NCI-H2227 (cell line): Measurements from ENCODE around the gene PLD5.
"Not testable (repeated sequence)": the region's sequence is repeated elsewhere in the genome, so short reads cannot be mapped to it uniquely, and the experiment has no call there.

Experiments used
- DNase-seq: peaks from one replicate; lab custom pipeline; 2025; ENCODE audit not compliant: unreplicated experiment; lab: John Stamatoyannopoulos, UW

PLD5 gene

DNA sequence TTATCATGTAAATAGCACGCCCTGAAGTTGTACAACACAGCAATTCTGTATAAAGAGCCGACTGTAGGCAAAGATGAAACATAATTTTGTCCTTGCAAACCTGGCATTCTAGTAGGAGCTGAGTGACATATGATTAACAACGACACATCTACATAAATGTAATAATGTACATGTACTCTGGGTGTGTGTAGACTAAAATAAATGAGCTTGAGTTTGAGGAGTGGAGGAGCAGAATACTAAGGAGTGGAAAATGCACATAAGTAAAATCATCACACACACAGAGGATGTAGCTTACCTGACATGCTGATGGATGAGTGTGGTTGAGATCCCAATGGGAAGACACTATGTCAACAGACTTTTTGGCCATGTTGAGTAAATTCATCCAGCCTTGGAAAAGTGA lies 236.4 kb downstream of the PLD5 start:
- not testable (repeated sequence) for DNase-seq

DNA sequence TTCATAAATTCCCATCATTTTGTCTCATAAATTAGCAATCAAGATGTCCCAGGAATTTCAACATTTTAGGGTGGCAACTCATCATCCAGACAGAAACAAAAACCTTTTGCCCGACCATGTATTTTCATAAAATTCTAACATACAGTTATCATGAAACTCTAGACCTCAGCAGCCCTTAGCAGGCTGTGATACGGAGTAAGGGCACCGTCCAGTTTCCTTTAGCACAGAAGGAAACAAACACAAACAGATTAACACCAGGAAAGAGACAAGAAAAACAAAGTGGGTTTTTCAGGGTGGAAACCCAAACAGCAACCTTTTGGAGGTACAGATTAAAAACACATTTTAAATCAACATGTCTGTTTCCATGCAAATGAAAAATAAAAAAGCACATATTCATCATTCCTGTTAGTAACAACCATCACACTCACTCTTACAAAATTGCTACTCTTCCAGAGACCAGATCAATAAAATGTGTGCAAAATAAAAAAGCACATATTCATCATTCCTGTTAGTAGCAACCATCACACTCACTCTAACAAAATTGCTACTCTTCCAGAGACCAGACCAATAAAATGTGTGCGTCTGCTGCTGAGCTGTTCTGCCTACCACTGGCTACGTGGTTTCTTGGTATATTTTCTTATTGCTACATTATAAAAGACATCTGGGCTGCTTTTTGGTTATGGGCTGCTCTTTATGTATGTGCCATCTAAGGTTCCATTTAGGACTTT lies 241.6 kb downstream of the PLD5 start:
- DNase-seq: not testable (repeated sequence)

GRCh38 chr1:242278406-242278805 lies 246.1 kb downstream of the PLD5 start:
- DNase-seq: not testable (repeated sequence)

- DNase-seq: not testable (repeated sequence)
Measured at GRCh38 chr1:242276769-242277168, 247.7 kb downstream of the PLD5 start.

GRCh38 chr1:242267004-242267403 lies 257.5 kb downstream of the PLD5 start:
- DNase-seq: not testable (repeated sequence)

GRCh38 chr1:242264419-242264818 lies 260.1 kb downstream of the PLD5 start:
- not testable (repeated sequence) for DNase-seq

- no peak for DNase-seq
Measured at GRCh38 chr1:242245255-242245654, 279.2 kb downstream of the PLD5 start.

- DNase-seq: no peak
Measured at GRCh38 chr1:242243472-242243871, 281.0 kb downstream of the PLD5 start.

DNA sequence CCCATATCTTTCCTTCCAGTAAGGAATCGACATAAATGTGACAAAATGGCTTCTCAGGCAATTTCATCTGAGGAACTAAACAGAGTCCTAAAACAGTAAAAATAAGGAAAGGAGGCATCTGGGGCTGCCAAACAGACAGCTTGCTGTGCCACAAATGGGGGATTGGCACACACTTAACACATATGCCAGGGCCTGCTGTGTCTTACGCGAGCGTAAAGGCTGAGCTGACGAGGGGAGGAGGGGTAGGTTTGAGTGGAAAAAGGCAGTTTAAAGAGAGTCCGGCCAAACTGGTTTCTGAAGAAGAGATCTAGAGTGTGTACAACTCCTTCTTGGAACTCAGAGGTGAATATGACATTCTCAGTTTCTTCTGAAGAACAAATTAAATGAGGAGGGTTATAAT lies 281.5 kb downstream of the PLD5 start:
- DNase-seq: no peak

DNA sequence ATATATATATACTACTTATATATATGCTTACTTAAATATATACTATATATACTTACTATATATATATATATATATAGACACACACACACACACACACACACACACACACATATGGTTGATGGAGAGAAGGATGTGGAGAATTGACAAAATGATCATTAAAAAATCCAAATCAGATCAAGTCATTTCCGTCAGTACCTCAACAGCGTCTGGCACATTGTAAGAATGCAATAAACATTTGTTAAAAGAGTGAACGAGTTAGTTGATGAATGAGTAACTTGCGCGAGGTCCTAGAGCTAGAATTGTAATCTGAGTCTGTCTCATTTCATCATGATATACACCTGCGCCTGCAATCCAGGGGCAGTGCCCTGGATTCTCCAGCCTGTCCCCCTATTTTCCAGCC lies 282.6 kb downstream of the PLD5 start:
- DNase-seq: no peak

DNA sequence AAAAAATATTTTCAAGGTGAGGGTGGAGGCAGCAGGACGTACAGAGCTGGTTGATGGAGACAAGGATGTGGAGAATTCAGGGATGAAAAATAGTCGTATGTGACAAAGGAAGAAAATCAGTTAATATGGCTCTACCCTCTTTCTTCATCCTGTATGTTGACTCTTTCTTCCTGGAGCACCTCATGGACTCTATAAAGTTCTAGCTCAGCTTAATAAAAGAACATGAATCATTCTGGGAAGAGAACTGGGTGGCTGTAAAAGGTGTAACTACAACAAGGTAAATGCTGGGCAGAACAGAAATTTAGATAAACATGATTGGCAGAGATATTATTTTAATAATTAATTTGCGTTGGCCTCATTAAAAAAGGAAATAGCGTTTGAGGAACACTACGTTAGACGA lies 283.8 kb downstream of the PLD5 start:
- no peak for DNase-seq

GRCh38 chr1:242240077-242240476 lies 284.4 kb downstream of the PLD5 start:
- DNase-seq: no peak

DNA sequence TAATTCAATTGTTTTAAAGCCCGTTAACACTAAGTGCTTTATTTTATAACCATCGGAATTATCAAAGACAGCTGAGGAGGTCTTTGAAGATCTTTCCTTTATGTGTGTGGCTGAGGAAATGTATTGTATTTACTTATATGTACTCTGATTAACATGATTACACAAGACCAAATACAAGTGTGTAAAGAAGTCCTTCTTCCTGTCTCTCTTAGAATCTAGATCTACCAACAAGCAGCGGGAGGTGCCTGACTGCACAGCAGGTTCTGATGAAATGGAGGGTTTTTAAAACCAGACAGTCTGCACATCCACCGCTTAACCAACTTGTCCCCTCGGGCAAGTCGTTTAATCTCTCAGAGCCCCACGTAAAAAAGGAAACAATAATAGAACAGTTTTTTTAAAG lies 285.1 kb downstream of the PLD5 start:
- DNase-seq: no peak

DNA sequence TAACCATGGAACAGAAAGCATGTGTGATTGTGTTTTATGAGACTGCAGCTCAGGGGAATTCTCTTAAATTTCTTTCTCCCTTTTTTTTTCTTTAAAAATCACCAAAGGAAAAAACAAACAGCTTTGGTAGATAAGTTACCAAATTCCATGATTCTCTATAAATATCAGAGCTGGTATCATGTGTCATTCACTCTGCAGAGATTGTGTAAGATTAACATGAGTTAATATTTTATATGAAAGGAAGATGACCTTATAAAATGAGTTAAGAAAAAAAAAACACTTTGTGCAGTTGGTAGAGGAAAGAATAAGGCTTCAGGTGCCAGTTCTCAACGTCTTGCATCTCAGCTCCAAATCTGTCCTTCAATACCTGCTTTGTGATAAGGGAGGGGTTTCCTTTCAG lies 287.4 kb downstream of the PLD5 start:
- no peak for DNase-seq

DNA sequence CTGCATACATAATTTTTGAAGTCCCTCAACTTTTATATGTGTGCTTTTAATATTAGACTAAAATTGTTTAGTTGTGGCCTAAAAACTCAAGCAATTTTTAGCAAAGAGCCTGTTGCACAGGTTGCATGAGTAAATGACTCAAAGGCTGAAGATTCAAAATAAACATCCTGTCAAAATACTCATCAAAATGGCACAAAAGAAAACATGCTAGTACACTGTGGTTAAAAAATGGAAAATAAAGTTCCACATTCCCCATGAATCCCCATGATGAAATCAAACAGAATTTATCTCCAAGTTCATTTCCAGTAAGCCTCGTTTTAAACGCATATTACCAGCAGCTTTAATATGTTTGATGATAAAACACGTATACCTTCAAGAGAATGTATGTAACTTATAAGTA lies 295.5 kb downstream of the PLD5 start:
- DNase-seq: no peak

DNA sequence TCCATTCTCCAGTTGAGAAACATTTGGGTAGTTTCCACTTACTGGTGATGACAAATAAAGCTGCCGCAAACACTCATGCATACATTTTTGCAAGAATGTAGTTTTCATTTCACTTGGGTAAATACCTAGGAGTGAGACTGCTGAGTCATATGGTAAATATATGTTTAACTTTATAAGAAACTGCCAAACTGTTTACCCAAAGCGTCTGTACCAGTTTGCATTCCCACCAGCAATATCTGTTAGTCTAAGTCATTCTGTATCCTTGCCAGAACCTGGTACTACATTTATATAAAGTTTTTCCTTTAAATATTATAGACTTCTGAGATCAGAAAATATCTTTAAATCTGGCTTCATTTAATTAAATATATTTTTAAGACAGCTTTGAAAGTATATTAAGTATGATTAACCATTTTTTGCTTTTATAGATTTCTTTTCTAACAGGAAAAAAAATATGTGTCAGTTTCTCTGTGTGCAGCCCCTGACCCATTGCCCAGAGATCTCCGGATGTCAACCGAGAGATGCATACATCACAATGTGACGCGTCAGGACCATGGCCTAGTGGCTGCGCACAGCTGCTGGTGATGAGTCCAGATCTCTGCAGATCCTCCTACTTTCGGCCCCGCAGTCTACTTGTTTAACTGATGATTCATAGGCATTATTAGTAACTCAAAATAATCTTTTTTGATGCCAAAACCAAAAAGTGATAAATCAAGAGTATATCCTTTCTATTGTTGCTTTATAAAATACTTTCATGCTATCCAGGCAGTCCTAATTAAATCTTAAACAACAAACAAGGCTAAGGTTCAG lies 298.5 kb downstream of the PLD5 start:
- DNase-seq: no peak

DNA sequence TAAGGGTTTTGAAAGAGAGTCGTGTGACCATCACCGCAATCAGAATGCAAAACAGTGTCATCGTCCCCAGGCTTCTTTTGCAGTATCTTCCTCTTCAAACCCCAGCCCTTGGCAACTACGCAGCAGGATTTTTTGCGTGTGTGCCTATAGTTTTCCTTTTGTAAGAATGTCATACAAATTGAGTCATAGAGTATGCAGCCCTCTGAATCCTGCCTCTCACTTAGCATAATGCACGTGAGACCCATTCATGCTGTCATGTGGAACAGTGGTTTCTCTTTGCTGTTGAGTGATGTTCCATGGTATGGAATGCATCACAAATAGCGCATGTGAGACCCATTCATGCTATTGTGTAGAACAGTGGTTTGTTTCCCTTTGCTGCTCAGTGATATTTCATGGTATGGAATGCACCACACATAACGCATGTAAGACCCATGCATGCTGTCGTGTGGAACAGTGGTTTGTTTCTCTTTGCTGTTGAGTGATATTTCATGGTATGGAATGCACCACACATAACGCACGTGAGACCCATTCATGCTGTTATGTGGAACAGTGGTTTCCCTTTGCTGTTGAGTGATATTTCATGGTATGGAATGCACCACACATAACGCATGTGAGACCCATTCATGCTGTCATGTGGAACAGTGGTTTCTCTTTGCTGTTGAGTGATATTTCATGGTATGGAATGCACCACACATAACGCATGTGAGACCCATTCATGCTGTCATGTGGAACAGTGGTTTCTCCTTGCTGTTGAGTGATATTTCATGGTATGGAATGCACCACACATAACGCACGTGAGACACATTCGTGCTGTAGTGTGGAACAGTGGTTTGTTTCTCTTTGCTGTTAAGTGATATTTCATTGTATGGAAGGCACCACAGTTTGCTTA lies 299.4 kb downstream of the PLD5 start:
- not testable (repeated sequence) for DNase-seq

- no peak for DNase-seq
Measured at GRCh38 chr1:242224461-242224860, 300.0 kb downstream of the PLD5 start.

DNA sequence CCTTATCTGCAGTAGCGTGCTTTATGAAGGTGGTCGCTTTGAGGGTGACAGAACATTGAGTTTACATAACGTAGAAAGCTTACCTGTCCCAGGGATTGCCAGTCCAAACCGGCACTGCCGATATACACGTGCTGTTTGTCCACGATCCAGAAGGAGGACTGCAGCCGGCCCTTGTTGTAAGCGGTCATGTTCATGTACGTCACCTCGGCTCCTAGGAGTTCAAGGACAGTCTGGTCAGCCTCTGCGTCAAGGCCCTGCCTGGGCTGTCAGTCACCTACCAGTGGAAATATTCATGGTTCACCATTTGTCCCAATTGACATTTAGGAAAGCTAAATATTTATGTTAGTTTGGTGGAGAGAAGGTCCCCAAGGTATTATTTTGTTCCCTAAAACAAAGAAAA lies 304.6 kb downstream of the PLD5 start:
- DNase-seq: no peak

DNA sequence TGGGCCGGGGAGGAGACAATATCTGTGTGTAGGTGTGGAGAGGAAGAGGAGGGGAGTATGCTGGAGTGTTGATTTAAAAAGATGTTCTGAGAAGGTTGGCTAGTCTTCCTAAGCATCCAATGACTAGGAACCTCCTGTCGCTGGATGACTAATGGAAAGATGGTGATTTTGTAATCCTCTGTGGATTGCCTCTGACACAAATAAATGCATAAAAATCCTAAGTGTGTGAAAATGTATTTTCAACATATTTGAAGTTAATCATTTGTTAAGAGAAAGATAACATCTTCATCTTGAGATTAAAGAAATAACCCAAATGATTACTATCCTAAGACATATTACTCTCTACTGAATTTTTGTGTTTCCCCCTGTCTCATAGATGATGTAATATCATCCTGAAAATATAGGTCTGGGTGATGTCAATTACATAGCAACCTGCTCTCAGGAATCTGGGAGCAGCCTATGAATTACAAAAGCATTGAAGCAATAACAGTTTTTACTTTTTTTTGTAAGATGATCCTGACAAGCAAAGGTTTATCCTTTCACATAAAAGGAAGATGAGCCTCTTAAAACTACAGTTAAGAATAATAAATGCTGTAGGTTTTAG lies 305.1 kb downstream of the PLD5 start:
- DNase-seq: no peak

DNA sequence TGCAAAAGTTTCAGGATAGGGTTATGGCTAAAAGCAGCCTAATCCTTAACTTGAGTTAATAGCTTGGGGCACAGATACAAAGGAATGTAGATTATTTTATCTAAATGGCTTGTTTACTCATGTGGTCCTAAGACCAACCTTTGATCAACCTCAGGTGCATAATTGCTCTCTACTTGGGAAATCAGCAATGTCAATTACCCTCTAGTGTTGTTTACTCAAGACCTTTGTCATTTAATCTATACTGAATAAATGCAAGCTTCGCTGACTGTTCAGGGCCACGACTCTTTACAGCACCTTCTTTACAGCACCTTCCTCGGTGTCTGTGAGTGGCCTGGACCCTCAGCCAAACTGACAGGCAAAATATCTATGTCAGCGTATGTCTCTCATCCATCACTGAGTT lies 308.1 kb downstream of the PLD5 start:
- no peak for DNase-seq
